A673 (cell line): ENCODE measurements around the gene LIX1L. TPM values are rescaled to one million over a fixed set of nuclear protein-coding genes. Genes with fewer than 3 reads are reported as not detected.
A peak's percentile ranks its signal among the peaks of the same experiment; 100 is the strongest.

Source experiments
- BruUV-seq: library from RNA; stranded (reverse); fragments of 400-500 nt; replicated peaks from 2 replicates; lab custom pipeline; 2021; lab: Mats Ljungman, UMichigan
- CTCF ChIA-PET: fragments of 300-600 bp; sonication (Branson Sonifier 250); formaldehyde crosslinking; loops from one replicate; lab custom pipeline; 2022; ENCODE audit warnings: antibody characterized with exemption; lab: Charles Lee
- POLR2A ChIA-PET: fragments of 300-600 bp; sonication (Branson Sonifier 250); formaldehyde crosslinking; loops from one replicate; lab custom pipeline; 2022; ENCODE audit warnings: antibody characterized with exemption; ENCODE audit not compliant: low non-redundant PET; lab: Charles Lee
- DNase-seq: peaks from one replicate; pipeline ENCODE4 v3.0.0-alpha.2; 2015; ENCODE audit warnings: low spot score
- H3K27ac ChIP-seq: fragments of 200-600 bp; sonication (generic); 2 replicates; pipeline ENCODE4 v1.5.1; 2016; ENCODE audit warnings: mixed run types, low read depth, mild to moderate bottlenecking, mixed read lengths, antibody characterized with exemption, low read length; ENCODE audit not compliant: poor library complexity, severe bottlenecking
- H3K27me3 ChIP-seq: fragments of 200-600 bp; sonication (generic); replicated peaks from 2 replicates; pipeline ENCODE4 v1.6.1; 2017; ENCODE audit warnings: mixed run types, low read depth, mild to moderate bottlenecking, mixed read lengths, antibody characterized with exemption, low read length; ENCODE audit not compliant: insufficient read depth, poor library complexity
- H3K36me3 ChIP-seq: fragments of 200-600 bp; sonication (generic); 2 replicates; pipeline ENCODE4 v1.6.1; 2016; ENCODE audit warnings: mixed run types, mild to moderate bottlenecking, mixed read lengths, antibody characterized with exemption, low read length; ENCODE audit not compliant: insufficient read depth, poor library complexity, severe bottlenecking
- H3K4me1 ChIP-seq: fragments of 200-600 bp; sonication (generic); 2 replicates; pipeline ENCODE4 v1.6.1; 2017; ENCODE audit warnings: mixed run types, mild to moderate bottlenecking, mixed read lengths, antibody characterized with exemption, low read length; ENCODE audit not compliant: insufficient read depth, poor library complexity, severe bottlenecking
- H3K4me3 ChIP-seq: fragments of 200-600 bp; sonication (generic); 2 replicates; pipeline ENCODE4 v1.5.1; 2016; ENCODE audit warnings: low read depth, mixed run types, mild to moderate bottlenecking, mixed read lengths, low read length; ENCODE audit not compliant: poor library complexity, severe bottlenecking
- H3K9me3 ChIP-seq: fragments of 200-600 bp; sonication (generic); 2 replicates; pipeline ENCODE4 v1.6.1; 2016; ENCODE audit warnings: mixed run types, low read depth, mild to moderate bottlenecking, mixed read lengths, antibody characterized with exemption, low read length; ENCODE audit not compliant: poor library complexity, severe bottlenecking
- EZH2 ChIP-seq: fragments of 200-600 bp; sonication (generic); IDR thresholded peaks from 2 replicates; pipeline ENCODE4 v1.6.1; 2017; ENCODE audit warnings: borderline replicate concordance, low read depth, mild to moderate bottlenecking, mixed read lengths, antibody characterized with exemption, low read length; ENCODE audit not compliant: poor library complexity, severe bottlenecking
- intact Hi-C: fragments of 100-400 bp; cut with micrococcal nuclease; formaldehyde crosslinking; loops from one replicate; pipeline ENCODE4 v1.10.0; 2022; ENCODE audit not compliant: unreplicated experiment
- total RNA-seq: library from RNA; stranded (reverse); gene quantifications from 2 replicates; pipeline ENCODE4 v1.2.3, GENCODE V29; 2021
- TF ChIP-seq, protein P1 (sequence below): fragments of 300-800, 200-600 bp; sonication (generic); conservative IDR thresholded peaks from 2 replicates; pipeline ENCODE4 v1.5.1; 2017; ENCODE audit warnings: low read depth, mild to moderate bottlenecking, antibody characterized with exemption, low read length, moderate library complexity, mixed read lengths

The LIX1L gene
- total RNA-seq, 1 experiment from 2014 or later = 40.1 TPM

DNA sequence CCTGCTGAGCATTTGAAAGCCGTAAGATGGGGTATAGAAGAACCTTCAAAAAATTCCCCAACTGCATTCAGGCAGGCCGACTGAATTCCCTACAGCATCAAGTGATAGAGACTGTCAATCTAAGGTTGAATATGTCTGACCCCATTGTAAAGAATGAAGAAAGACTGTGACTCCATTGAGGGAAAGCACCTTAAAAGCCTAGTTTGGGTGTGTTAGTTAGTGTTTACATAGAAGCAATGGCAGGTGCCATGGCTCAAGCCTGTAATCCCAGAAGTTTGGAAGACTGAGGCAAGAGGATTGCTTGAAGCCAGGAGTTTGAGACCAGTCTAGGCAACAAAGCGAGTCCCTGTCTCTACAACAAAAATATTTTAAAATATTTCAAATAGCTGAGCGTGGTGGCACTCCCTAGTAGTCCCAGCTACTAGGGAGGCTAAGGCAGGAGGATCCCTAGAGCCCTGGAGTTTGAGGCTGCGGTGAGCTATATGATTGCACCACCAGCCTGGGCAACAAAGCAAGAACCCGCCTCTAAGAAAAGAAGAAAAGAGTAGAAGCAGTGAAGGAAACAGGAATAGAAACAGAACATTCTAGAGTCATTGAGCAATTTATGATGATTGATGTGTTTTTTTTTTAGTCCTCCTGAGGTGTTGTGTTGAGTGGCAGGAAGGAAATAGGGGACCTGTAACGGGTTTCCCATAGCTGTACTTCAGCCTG, 22.1 kb upstream of the LIX1L start:
- H3K9me3 ChIP-seq = no peaks in the 10 kb centered on the region
- H3K27me3 ChIP-seq = no peaks in the 10 kb centered on the region
- ChIA-PET POLR2A (interaction anchor here (0.7 to 0.9 kb wide), 2 partner anchors 72 to 120 kb away, joined by 3 read pairs; no protein-coding TSS in a partner anchor), CTCF (interaction anchor here (0.9 to 2.0 kb wide), 6 partner anchors 9 to 121 kb away, joined by 3 to 19 read pairs (median 5); partner anchors contain the start of genes ANKRD34A, PIAS3, POLR3GL and TXNIP)
- peak; percentile 55 for DNase-seq
- intact Hi-C loops = loop anchor here (5.0 kb wide), 1 partner anchor 133 kb away; the partner anchor contains the start of gene NUDT17
- H3K36me3 ChIP-seq = no peaks in the 10 kb centered on the region
- BruUV-seq = TSS peak; percentile 70
- H3K4me1 ChIP-seq = peaks cover 36% of the 10 kb centered on the region
- no peak overlapping the region for H3K4me3 ChIP-seq
- H3K27ac ChIP-seq = peak overlapping the region; percentile 90
- TF ChIP-seq, protein P1, sequence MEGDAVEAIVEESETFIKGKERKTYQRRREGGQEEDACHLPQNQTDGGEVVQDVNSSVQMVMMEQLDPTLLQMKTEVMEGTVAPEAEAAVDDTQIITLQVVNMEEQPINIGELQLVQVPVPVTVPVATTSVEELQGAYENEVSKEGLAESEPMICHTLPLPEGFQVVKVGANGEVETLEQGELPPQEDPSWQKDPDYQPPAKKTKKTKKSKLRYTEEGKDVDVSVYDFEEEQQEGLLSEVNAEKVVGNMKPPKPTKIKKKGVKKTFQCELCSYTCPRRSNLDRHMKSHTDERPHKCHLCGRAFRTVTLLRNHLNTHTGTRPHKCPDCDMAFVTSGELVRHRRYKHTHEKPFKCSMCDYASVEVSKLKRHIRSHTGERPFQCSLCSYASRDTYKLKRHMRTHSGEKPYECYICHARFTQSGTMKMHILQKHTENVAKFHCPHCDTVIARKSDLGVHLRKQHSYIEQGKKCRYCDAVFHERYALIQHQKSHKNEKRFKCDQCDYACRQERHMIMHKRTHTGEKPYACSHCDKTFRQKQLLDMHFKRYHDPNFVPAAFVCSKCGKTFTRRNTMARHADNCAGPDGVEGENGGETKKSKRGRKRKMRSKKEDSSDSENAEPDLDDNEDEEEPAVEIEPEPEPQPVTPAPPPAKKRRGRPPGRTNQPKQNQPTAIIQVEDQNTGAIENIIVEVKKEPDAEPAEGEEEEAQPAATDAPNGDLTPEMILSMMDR = no peak
- TF ChIP-seq EZH2 = no peak

DNA sequence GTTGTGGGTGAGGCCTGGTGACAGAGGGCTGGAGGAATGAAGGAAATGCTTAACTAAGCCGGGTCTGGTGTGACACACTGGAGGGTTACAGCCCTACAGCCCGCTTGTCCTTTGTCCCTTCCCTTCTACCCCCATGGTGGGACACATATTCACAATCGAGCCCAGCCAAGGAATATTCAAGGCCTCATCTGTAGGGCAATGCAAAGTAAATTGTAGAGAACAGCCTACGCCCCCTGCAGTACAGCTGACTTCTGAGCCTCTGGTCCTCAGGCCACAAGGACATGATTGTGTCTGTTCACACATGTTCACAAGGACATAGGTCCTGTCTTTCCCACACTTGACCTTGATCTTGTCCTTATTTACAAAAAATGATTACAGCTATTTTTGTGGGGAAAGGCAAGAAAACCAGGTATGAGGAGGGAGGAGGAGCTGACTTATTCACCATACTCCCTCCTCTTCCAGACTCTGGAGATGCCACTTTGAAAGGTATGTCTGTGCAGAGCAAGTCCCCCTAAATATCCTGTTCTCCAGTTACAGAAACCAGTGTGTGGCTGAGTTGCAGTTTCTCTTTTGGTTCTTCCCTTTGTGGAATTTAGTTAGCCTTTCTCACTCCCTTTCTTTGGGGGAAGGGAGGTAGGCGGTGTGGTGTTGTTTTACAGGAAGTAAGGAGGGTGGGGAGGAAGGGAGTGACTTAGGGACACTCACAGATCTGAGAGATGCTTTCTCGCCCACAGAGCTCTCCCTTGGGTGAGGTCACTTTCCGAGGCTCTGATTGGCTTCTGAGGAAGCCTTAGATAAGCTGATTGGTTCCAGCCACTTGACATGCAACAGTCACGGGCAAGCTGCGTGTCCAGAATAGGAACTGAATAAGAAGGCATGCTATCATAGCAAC, 21.3 kb upstream of the LIX1L start:
- TSS peak; percentile 99 for BruUV-seq
- CTCF ChIA-PET = interaction anchor here (0.5 to 2.0 kb wide), 7 partner anchors 9 to 121 kb away, joined by 3 to 19 read pairs (median 4); partner anchors contain the start of genes ANKRD34A, PIAS3, POLR3GL and TXNIP

More for the DNA sequence above, 21.3 kb upstream of the LIX1L start:
- DNase-seq = peak; percentile 100
- POLR2A ChIA-PET = interaction anchor here (0.5 to 0.9 kb wide), 3 partner anchors 73 to 144 kb away, joined by 3 to 12 read pairs (median 3); no protein-coding TSS in a partner anchor
- intact Hi-C loops = loop anchor here (5.0 kb wide), 1 partner anchor 132 kb away; the partner anchor contains the start of gene NUDT17
- Histone ChIP-seq H3K27me3 (no peaks in the 10 kb centered on the region), H3K4me1 (peaks cover 30% of the 10 kb centered on the region), H3K9me3 (no peaks in the 10 kb centered on the region), H3K27ac (peak overlapping the region; percentile 95), H3K36me3 (no peaks in the 10 kb centered on the region), H3K4me3 (peak overlapping the region; percentile 18)
- TF ChIP-seq, protein P1 = peak; percentile 53
- no peak for TF ChIP-seq EZH2
